Neural progenitor cell (in vitro differentiated cells): Measurements from ENCODE around the gene NFATC1.

Experiments
- CTCF ChIP-seq: fragments of 200-600 bp; sonication (generic); IDR thresholded peaks from 2 replicates; pipeline ENCODE4 v1.5.1; 2017; ENCODE audit warnings: antibody characterized with exemption, mild to moderate bottlenecking
- EZH2 ChIP-seq: fragments of 200-600 bp; sonication (generic); IDR thresholded peaks from 2 replicates; pipeline ENCODE4 v1.6.1; 2017; ENCODE audit warnings: antibody characterized with exemption, mild to moderate bottlenecking, moderate library complexity
- EZH2phosphoT487 ChIP-seq: fragments of 200-600 bp; sonication (generic); IDR thresholded peaks from 2 replicates; pipeline ENCODE4 v1.6.1; 2017; ENCODE audit warnings: antibody characterized with exemption

GRCh38 chr18:79524181-79525078, 128.7 kb downstream of the NFATC1 start:
- TF ChIP-seq EZH2: no peak
- no peak for TF ChIP-seq CTCF
- TF ChIP-seq EZH2phosphoT487: no peak
